Spleen (tissue), 11 donors: ENCODE results near the gene CCAR1. TPM values are rescaled to one million over a fixed set of nuclear protein-coding genes. Genes with fewer than 3 reads are reported as not detected.

Experiments
- DNase-seq: peaks from one replicate; pipeline ENCODE4 v3.0.0-alpha.2; 2020
- H3K27ac ChIP-seq, 8 donors: fragments of 200-600 bp; sonication (generic) in 7 of 8; 1 replicate in 4 of 8; 2 replicates in 4 of 8; pipeline versions ENCODE4 v1.5.0 to v1.8.0; 2016 to 2021; ENCODE audit warnings: inconsistent platforms in 4 of 8, mild to moderate bottlenecking in 4 of 8, moderate library complexity in 1 of 8
- H3K27me3 ChIP-seq, 7 donors: fragments of 200-600 bp; sonication (generic) in 6 of 7; replicated peaks in 1 of 7; 1 replicate in 4 of 7; 2 replicates in 3 of 7; pipeline versions ENCODE4 v1.5.0 to v1.8.0; 2016 to 2021; ENCODE audit warnings: inconsistent platforms in 3 of 7, mild to moderate bottlenecking in 1 of 7
- H3K36me3 ChIP-seq, 6 donors: fragments of 200-600 bp; sonication (generic) in 5 of 6; 1 replicate in 4 of 6; 2 replicates in 2 of 6; pipeline versions ENCODE4 v1.5.0 to v1.8.0; 2016 to 2021; ENCODE audit warnings: inconsistent platforms in 2 of 6
- H3K4me1 ChIP-seq, 6 donors: fragments of 200-600 bp; sonication (generic) in 5 of 6; 1 replicate in 3 of 6; 2 replicates in 3 of 6; pipeline versions ENCODE4 v1.5.0 to v1.8.0; 2016 to 2021; ENCODE audit warnings: inconsistent platforms in 3 of 6
- H3K4me3 ChIP-seq, 8 donors: fragments of 200-600 bp; sonication (generic) in 7 of 8; 1 replicate in 4 of 8; 2 replicates in 4 of 8; pipeline versions ENCODE4 v1.5.0 to v1.8.0; 2016 to 2021; ENCODE audit warnings: inconsistent platforms in 4 of 8, mild to moderate bottlenecking in 4 of 8, moderate library complexity in 2 of 8
- H3K9me3 ChIP-seq, 8 donors: fragments of 200-600 bp; sonication (generic) in 7 of 8; 1 replicate in 4 of 8; 2 replicates in 4 of 8; pipeline versions ENCODE4 v1.5.0 to v1.8.0; 2016 to 2021; ENCODE audit warnings: inconsistent platforms in 4 of 8
- CTCF ChIP-seq, 11 experiments: fragments of 200-600 bp in 7 of 11; fragments of 450-650 bp in 4 of 11; sonication (generic) in 4 of 11; IDR thresholded peaks in 8 of 11; conservative IDR thresholded peaks in 3 of 11; 1 replicate in 7 of 11; 2 replicates in 4 of 11; pipeline versions ENCODE4 v1.4.0 to v1.8.0; 2016 to 2021; ENCODE audit warnings: antibody characterized with exemption in 11 of 11, inconsistent platforms in 4 of 11, mild to moderate bottlenecking in 1 of 11
- POLR2A ChIP-seq, 3 donors: fragments of 450-650 bp; IDR thresholded peaks; one replicate each; pipeline ENCODE4 v1.5.1; 2017; ENCODE audit warnings: antibody characterized with exemption in 3 of 3, mild to moderate bottlenecking in 1 of 3
- POLR2AphosphoS5 ChIP-seq, 3 donors: sonication (generic); formaldehyde crosslinking; IDR thresholded peaks; one replicate each; pipeline ENCODE4 v1.5.1; 2017; ENCODE audit warnings: antibody characterized with exemption in 3 of 3
- WGBS, 5 donors: extraction: QIAGEN DNeasy Blood & Tissue Kit in 3 of 5; methylation state at CpG; one replicate each; pipeline versions ENCODE4 v1.1.5 to v1.1.7; 2013 to 2018; 5-methylcytosine and 5-hydroxymethylcytosine counted together
- intact Hi-C: fragments of 100-400 bp; cut with DNase I; formaldehyde crosslinking; loops from one replicate; pipeline ENCODE4 v1.15.0; 2023; ENCODE audit warnings: low total_unique reads
- polyA plus RNA-seq, 3 donors: library from polyadenylated mRNA; stranded (reverse); fragments of 200-250 nt; gene quantifications; one replicate each; pipeline ENCODE4 v1.2.1, GENCODE V29; 2013
- total RNA-seq, 7 donors: library from RNA; depleted of rRNA in 3 of 7; stranded (reverse); fragments of >200 nt in 3 of 7; fragmentation: NEBNext Ultra II Directional in 4 of 7; extraction: Animal tissue kit (Norgen Biotek cat#: 25700) in 4 of 7; gene quantifications; one replicate each; pipeline versions ENCODE4 v1.1.0 to v1.2.1, GENCODE V29; 2016 to 2021
- donor health status: healthy with polysubstance abuse.
- donor health status: DM: no; HTN: no; CAD: no; lungs with moderate emphysema.
- donor health status: DM: no; HTN: no; CAD: no.
- donor health status: Bipolar disorder and iron deficiency.
- donor health status: healthy.
- donor health status: DM: no; HTN: no; CAD: no.
- donor health status: DM: yes; HTN: yes; CAD: no.

Gene CCAR1
- total and polyA plus RNA-seq, 10 donors, result 37.4 to 83.6 (median 64.5) TPM

- Histone ChIP-seq H3K4me1 (peaks cover 0 to 6% (median 0%) of the 10 kb centered on the region in 6 donors), H3K9me3 (no peaks in the 10 kb centered on the region), H3K27ac (no peak overlapping the region), H3K36me3 (peaks cover 2 to 100% (median 90%) of the 10 kb centered on the region in 6 donors), H3K27me3 (no peaks in the 10 kb centered on the region), H3K4me3 (no peak overlapping the region)
- no peak for TF ChIP-seq CTCF (IDR thresholded peaks at IDR 0.05 in 8 of 11, conservative IDR thresholded peaks at IDR 0.05 in 3 of 11)
- TF ChIP-seq POLR2AphosphoS5 (IDR thresholded peaks at IDR 0.05), result no peak
- TF ChIP-seq POLR2A (IDR thresholded peaks at IDR 0.05), result no peak
- DNase-seq, result no peak
- 73 to 86% (median 81%) methylated on average over 3 of the region's 3 CpGs for WGBS, 5 donors
- intact Hi-C loops, result no loop called here
These were observed 66.8 kb downstream of the CCAR1 start for GRCh38 chr10:68787813-68788212.

GRCh38 chr10:68790476-68790875, 69.4 kb downstream of the CCAR1 start:
- intact Hi-C loops, result no loop called here
- Histone ChIP-seq H3K4me1 (no peaks in the 10 kb centered on the region), H3K9me3 (no peaks in the 10 kb centered on the region), H3K27ac (no peak overlapping the region), H3K4me3 (no peak overlapping the region), H3K27me3 (no peaks in the 10 kb centered on the region), H3K36me3 (peaks cover 2 to 100% (median 91%) of the 10 kb centered on the region in 6 donors)
- TF ChIP-seq POLR2A (IDR thresholded peaks at IDR 0.05) (no peak), CTCF (IDR thresholded peaks at IDR 0.05 in 8 of 11, conservative IDR thresholded peaks at IDR 0.05 in 3 of 11) (no peak), POLR2AphosphoS5 (IDR thresholded peaks at IDR 0.05) (no peak)
- DNase-seq, result no peak
- 93 to 98% (median 96%) methylated on average over 10 of the region's 10 CpGs for WGBS, 5 donors

- WGBS, 5 donors, result 67 to 94% (median 82%) methylated on average over 1 of the region's 1 CpG
- no peak for DNase-seq
These were observed 71.1 kb downstream of the CCAR1 start for GRCh38 chr10:68792115-68792514.

More at GRCh38 chr10:68792115-68792514, 71.1 kb downstream of the CCAR1 start:
- Histone ChIP-seq H3K27ac (no peak overlapping the region), H3K27me3 (no peaks in the 10 kb centered on the region), H3K4me1 (no peaks in the 10 kb centered on the region), H3K9me3 (no peaks in the 10 kb centered on the region), H3K36me3 (peaks cover 2 to 100% (median 74%) of the 10 kb centered on the region in 6 donors), H3K4me3 (no peak overlapping the region)
- no peak for TF ChIP-seq CTCF (IDR thresholded peaks at IDR 0.05 in 8 of 11, conservative IDR thresholded peaks at IDR 0.05 in 3 of 11)
- no peak for TF ChIP-seq POLR2A (IDR thresholded peaks at IDR 0.05)
- TF ChIP-seq POLR2AphosphoS5 (IDR thresholded peaks at IDR 0.05), result no peak
- intact Hi-C loops, result no loop called here
